MM.1S (cell line): Measurements from ENCODE around the gene FAF1.

ENCODE experiments used
- DNase-seq: peaks from one replicate; pipeline ENCODE4 v3.0.0-alpha.2; 2015
- H2AFZ ChIP-seq: fragments of 300-600 bp; sonication (generic); 2 replicates; pipeline ENCODE4 v1.6.0; 2016; ENCODE audit warnings: antibody characterized with exemption, low read length
- H3F3A ChIP-seq: fragments of 300-600 bp; sonication (generic); 2 replicates; pipeline ENCODE4 v1.6.1; 2016; ENCODE audit warnings: mild to moderate bottlenecking, antibody characterized with exemption, low read length, moderate library complexity, mixed read lengths; ENCODE audit not compliant: insufficient read depth
- H3K27ac ChIP-seq: fragments of 300-600 bp; sonication (generic); 2 replicates; pipeline ENCODE4 v1.5.1; 2016; ENCODE audit warnings: mild to moderate bottlenecking, low read length
- H3K27me3 ChIP-seq: fragments of 300-600 bp; sonication (generic); replicated peaks from 2 replicates; pipeline ENCODE4 v1.6.0; 2016; ENCODE audit warnings: low read length; ENCODE audit not compliant: insufficient read depth
- H3K36me3 ChIP-seq: fragments of 300-600 bp; sonication (generic); replicated peaks from 2 replicates; pipeline ENCODE4 v1.6.1; 2016; ENCODE audit warnings: mild to moderate bottlenecking, low read length, mixed read lengths; ENCODE audit not compliant: insufficient read depth
- H3K4me1 ChIP-seq: fragments of 300-600 bp; sonication (generic); 2 replicates; pipeline ENCODE4 v1.6.1; 2016; ENCODE audit warnings: low read length, mixed read lengths
- H3K4me2 ChIP-seq: fragments of 300-600 bp; sonication (generic); 2 replicates; pipeline ENCODE4 v1.6.0; 2016; ENCODE audit warnings: low read depth, low read length
- H3K4me3 ChIP-seq: fragments of 300-600 bp; sonication (generic); 2 replicates; pipeline ENCODE4 v1.5.1; 2016; ENCODE audit warnings: low read length, mixed read lengths
- H3K79me2 ChIP-seq: fragments of 300-600 bp; sonication (generic); 2 replicates; pipeline ENCODE4 v1.6.1; 2016; ENCODE audit warnings: mixed run types, low read length, mixed read lengths
- H3K9ac ChIP-seq: fragments of 300-600 bp; sonication (generic); 2 replicates; pipeline ENCODE4 v1.6.1; 2016; ENCODE audit warnings: low read length, mixed read lengths
- H3K9me2 ChIP-seq: fragments of 300-600 bp; sonication (generic); replicated peaks from 2 replicates; pipeline ENCODE4 v1.6.1; 2016; ENCODE audit warnings: mild to moderate bottlenecking, low read length, mixed read lengths; ENCODE audit not compliant: insufficient read depth
- H3K9me3 ChIP-seq: fragments of 300-600 bp; sonication (generic); replicated peaks from 2 replicates; pipeline ENCODE4 v1.6.1; 2016; ENCODE audit warnings: mild to moderate bottlenecking, low read length, mixed read lengths; ENCODE audit not compliant: insufficient read depth
- H4K20me1 ChIP-seq: fragments of 300-600 bp; sonication (generic); 2 replicates; pipeline ENCODE4 v1.6.1; 2016; ENCODE audit warnings: mild to moderate bottlenecking, low read length, moderate library complexity, mixed read lengths; ENCODE audit not compliant: insufficient read depth
- EZH2 ChIP-seq: fragments of 300-600 bp; sonication (generic); optimal IDR thresholded peaks from 2 replicates; pipeline ENCODE3; 2017; ENCODE audit warnings: low read depth, mild to moderate bottlenecking, antibody characterized with exemption, low read length, mixed read lengths
- EZH2phosphoT487 ChIP-seq: fragments of 300-600 bp; sonication (generic); IDR thresholded peaks from 2 replicates; pipeline ENCODE4 v1.6.1; 2018; ENCODE audit warnings: antibody characterized with exemption, low read length
- TF ChIP-seq, protein P1 (sequence below): fragments of 300-600 bp; sonication (generic); IDR thresholded peaks from 2 replicates; pipeline ENCODE4 v1.5.1; 2016; ENCODE audit warnings: antibody characterized with exemption, low read length, mixed read lengths

The FAF1 gene

DNA sequence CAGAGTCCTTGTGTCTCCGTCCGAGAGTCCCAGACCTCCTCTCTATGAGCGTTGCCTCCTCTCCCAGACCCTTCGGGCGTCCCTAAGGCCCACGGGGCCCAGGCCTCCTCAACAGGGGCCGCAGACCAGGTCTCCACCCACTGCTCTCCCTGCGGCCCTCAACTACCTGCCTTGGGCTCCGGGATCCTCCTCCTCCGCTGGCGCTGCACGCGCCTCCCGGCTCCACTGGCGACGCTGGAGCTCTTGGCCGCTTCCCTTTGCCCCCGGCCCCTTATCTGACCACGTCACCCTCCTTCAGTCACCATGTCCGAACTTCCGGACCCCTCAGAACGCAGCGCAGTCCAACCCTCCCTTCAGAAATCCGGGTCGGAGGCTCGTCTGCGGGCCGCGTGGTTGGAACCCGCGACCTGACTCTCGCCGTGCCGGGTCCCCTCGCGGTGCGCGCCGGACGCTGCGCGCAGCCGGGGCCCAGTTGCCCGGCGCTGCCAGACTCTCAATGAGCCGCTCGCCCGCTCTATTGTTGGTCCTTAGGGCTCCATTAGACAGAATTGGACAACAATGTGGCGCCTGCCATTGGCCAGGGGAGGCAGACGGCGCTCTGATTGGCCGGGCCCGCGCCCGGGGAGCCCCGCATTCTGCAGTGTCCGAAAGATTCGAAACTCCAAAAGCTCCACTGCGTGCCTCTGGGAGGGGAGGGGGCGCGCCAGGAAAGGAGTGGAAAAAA, 537.0 kb downstream of the FAF1 start, which contains the start of gene DMRTA2:
Gene DMRTA2 (minus strand): TSS at position 498 of the 724 bp plus-strand sequence. CDS start 1,907 bp downstream, outside the sequence.
- H3K4me3 ChIP-seq, result no peak within 1 kb of the TSS
- H3K4me1 ChIP-seq, result no peaks in the 10 kb centered on the region
- no peaks in the 10 kb centered on the region for H3F3A ChIP-seq
- no peak within 1 kb of the TSS for H2AFZ ChIP-seq
- H4K20me1 ChIP-seq, result no peaks in the 10 kb centered on the region
- no peaks in the 10 kb centered on the region for H3K79me2 ChIP-seq
- no peak within 1 kb of the TSS for H3K27ac ChIP-seq
- H3K36me3 ChIP-seq, result no peaks in the 10 kb centered on the region
- no peaks in the 10 kb centered on the region for H3K9me3 ChIP-seq
- no peak within 1 kb of the TSS for H3K9ac ChIP-seq
- no peak for TF ChIP-seq EZH2phosphoT487
- TF ChIP-seq EZH2, result no peak
- TF ChIP-seq, protein P1, sequence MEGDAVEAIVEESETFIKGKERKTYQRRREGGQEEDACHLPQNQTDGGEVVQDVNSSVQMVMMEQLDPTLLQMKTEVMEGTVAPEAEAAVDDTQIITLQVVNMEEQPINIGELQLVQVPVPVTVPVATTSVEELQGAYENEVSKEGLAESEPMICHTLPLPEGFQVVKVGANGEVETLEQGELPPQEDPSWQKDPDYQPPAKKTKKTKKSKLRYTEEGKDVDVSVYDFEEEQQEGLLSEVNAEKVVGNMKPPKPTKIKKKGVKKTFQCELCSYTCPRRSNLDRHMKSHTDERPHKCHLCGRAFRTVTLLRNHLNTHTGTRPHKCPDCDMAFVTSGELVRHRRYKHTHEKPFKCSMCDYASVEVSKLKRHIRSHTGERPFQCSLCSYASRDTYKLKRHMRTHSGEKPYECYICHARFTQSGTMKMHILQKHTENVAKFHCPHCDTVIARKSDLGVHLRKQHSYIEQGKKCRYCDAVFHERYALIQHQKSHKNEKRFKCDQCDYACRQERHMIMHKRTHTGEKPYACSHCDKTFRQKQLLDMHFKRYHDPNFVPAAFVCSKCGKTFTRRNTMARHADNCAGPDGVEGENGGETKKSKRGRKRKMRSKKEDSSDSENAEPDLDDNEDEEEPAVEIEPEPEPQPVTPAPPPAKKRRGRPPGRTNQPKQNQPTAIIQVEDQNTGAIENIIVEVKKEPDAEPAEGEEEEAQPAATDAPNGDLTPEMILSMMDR, result no peak
- H3K9me2 ChIP-seq, result no peaks in the 10 kb centered on the region
- no peak for DNase-seq
- no peak within 1 kb of the TSS for H3K4me2 ChIP-seq
- H3K27me3 ChIP-seq, result no peaks in the 10 kb centered on the region; the same call in 1 of the 2 replicates

DNA sequence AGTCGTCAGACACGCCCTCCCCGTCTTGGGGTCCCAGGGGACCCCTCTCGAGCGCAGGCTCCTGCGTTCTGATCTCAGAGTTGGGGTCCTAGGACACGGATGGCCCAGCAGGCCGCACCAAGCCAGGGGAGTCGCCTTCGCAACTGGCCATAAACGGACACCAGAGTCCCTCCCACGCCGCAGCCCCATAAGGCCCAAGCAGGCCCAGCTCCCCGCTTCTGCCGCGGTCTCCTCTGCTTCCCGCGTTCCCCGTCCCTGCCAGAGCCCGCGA, 537.5 kb downstream of the FAF1 start:
- no peak for TF ChIP-seq EZH2
- TF ChIP-seq EZH2phosphoT487, result no peak
- TF ChIP-seq, protein P1, result no peak
- Histone ChIP-seq H3K4me2 (no peak overlapping the region), H3K36me3 (no peaks in the 10 kb centered on the region), H3K9me2 (no peaks in the 10 kb centered on the region), H2AFZ (no peak overlapping the region), H3K27ac (no peak overlapping the region), H3K27me3 (no peaks in the 10 kb centered on the region; the same call in 1 of the 2 replicates), H3K4me3 (no peak overlapping the region), H3F3A (no peaks in the 10 kb centered on the region), H4K20me1 (no peaks in the 10 kb centered on the region), H3K9me3 (no peaks in the 10 kb centered on the region), H3K9ac (no peak overlapping the region), H3K4me1 (no peaks in the 10 kb centered on the region), H3K79me2 (no peaks in the 10 kb centered on the region)
- no peak for DNase-seq

DNA sequence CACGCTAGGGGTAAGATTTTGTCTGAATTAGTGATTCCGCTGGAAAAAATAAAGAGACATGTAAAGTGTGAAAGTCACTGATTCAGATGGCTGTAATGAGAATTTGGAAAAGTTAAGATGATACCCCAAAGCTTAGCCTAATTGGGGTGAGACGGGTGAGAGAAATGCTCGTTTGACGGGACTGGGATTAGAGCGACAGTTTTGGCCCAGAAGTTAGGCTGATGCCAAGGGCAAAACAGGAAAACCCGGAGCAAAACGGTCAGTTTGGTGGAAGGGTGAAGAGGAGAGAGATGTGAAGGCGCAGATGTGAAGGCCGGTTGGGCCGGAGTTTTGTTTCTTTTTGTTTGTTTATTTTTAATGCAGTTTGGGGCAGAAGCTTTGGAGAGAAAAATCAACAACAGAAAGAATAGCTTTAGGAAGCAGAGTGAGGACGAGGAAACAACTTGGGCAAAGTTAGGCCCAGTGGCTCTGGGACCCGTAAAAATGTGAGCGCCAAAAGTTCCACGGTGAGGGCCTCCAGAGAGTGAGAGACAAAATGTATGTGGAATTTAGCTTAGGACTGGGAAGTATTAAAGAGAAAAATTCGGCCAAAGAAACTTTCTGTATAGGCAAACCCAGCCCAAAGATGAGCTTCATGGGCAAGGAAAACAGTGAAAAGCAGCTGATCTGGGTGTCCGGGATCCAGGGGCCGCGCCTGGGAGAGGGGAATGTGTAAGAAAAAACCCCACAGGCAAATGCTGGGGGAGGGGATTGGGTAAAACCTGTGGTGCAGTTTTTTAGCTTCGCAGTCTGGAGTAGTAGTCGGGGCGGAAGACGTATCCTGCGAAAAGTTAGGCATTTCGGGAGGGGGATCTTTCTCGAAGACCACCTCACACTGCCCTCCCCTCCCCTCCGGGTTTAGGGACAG, 538.0 kb downstream of the FAF1 start:
- Histone ChIP-seq H3K9me3 (no peaks in the 10 kb centered on the region), H3K9me2 (no peaks in the 10 kb centered on the region), H3K27me3 (no peaks in the 10 kb centered on the region; the same call in 1 of the 2 replicates), H3K27ac (no peak overlapping the region), H3K79me2 (no peaks in the 10 kb centered on the region), H3K4me3 (no peak overlapping the region), H3F3A (no peaks in the 10 kb centered on the region), H4K20me1 (no peaks in the 10 kb centered on the region), H3K4me2 (no peak overlapping the region), H2AFZ (no peak overlapping the region), H3K9ac (no peak overlapping the region), H3K36me3 (no peaks in the 10 kb centered on the region), H3K4me1 (no peaks in the 10 kb centered on the region)
- DNase-seq, result no peak
- TF ChIP-seq EZH2 (no peak), EZH2phosphoT487 (no peak)
- TF ChIP-seq, protein P1, result no peak
